ENCODE data around the gene PGM3. TPM values are rescaled to one million over a fixed set of nuclear protein-coding genes. Genes with fewer than 3 reads are reported as not detected.

Gene PGM3
- total RNA-seq, 1 donor from 2014 or later, result 59.6 TPM

- Mint-ChIP-seq H3K4me3 (ENCODE audit: unreplicated experiment) (no peak overlapping the region), H3K27me3 (ENCODE audit: unreplicated experiment) (no peaks in the 10 kb centered on the region), H3K9me3 (ENCODE audit: unreplicated experiment) (no peaks in the 10 kb centered on the region), H3K27ac (ENCODE audit: unreplicated experiment) (no peak overlapping the region), H3K4me1 (ENCODE audit: unreplicated experiment) (no peaks in the 10 kb centered on the region), H3K36me3 (ENCODE audit: low read depth, unreplicated experiment) (peaks cover 24% of the 10 kb centered on the region)
- DNase-seq (ENCODE audit: low spot score), result no peak
- TF ChIP-seq, protein P1, sequence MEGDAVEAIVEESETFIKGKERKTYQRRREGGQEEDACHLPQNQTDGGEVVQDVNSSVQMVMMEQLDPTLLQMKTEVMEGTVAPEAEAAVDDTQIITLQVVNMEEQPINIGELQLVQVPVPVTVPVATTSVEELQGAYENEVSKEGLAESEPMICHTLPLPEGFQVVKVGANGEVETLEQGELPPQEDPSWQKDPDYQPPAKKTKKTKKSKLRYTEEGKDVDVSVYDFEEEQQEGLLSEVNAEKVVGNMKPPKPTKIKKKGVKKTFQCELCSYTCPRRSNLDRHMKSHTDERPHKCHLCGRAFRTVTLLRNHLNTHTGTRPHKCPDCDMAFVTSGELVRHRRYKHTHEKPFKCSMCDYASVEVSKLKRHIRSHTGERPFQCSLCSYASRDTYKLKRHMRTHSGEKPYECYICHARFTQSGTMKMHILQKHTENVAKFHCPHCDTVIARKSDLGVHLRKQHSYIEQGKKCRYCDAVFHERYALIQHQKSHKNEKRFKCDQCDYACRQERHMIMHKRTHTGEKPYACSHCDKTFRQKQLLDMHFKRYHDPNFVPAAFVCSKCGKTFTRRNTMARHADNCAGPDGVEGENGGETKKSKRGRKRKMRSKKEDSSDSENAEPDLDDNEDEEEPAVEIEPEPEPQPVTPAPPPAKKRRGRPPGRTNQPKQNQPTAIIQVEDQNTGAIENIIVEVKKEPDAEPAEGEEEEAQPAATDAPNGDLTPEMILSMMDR (IDR thresholded peaks at IDR 0.05; ENCODE audit: unreplicated experiment), result no peak
Measured at GRCh38 chr6:83176246-83176645, 16.8 kb downstream of the PGM3 start.

DNA sequence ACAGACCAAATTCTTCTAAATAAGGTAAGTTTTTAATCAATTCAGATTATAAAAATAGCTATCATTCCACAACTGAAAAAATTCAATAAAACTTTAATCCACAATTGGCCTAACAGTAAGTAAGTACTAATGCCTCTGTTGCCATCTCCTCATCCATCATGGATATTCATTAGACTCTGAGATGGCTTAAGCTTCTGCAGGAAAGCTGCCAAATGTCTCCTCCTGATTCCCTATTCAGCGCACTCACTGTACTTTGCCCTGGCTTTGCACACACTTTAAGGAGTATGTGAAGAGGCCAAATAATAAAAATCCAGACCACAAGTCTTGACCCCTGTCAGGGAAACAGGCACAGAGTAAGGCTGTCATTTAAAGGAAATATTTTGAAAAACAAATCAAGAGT lies 23.6 kb downstream of the PGM3 start:
- peaks cover 16% of the 10 kb centered on the region for H3K36me3 Mint-ChIP-seq (ENCODE audit: low read depth, unreplicated experiment)
- H3K27ac Mint-ChIP-seq (ENCODE audit: unreplicated experiment), result no peak overlapping the region

DNA sequence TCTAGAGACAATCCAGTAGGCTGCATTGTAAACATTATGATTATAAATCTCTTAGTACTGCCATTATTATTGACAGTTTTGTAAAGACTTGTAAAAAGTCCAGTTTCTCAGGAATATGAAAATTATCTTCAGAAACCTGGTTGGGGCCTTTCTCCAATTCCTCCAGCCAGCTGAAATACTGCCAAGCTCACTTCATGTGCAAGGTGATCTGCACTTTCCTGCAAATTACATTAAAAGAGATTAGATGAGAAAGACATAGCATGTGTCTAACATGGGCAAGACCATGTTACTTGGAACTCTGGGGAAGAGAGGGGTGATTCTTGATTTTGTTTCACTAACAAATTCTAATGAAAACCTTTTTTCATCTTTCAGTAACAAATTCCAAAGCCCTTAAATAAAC lies 24.0 kb downstream of the PGM3 start:
- Mint-ChIP-seq H3K27me3 (ENCODE audit: unreplicated experiment) (no peaks in the 10 kb centered on the region), H3K9me3 (ENCODE audit: unreplicated experiment) (no peaks in the 10 kb centered on the region), H3K36me3 (ENCODE audit: low read depth, unreplicated experiment) (peaks cover 12% of the 10 kb centered on the region), H3K4me3 (ENCODE audit: unreplicated experiment) (no peak overlapping the region), H3K4me1 (ENCODE audit: unreplicated experiment) (no peaks in the 10 kb centered on the region), H3K27ac (ENCODE audit: unreplicated experiment) (no peak overlapping the region)
- DNase-seq (ENCODE audit: low spot score), result no peak
- TF ChIP-seq, protein P1 (IDR thresholded peaks at IDR 0.05; ENCODE audit: unreplicated experiment), result no peak

More for the DNA sequence above, 23.6 kb downstream of the PGM3 start:
- H3K4me3 Mint-ChIP-seq (ENCODE audit: unreplicated experiment), result no peak overlapping the region
- no peaks in the 10 kb centered on the region for H3K27me3 Mint-ChIP-seq (ENCODE audit: unreplicated experiment)
- TF ChIP-seq, protein P1 (IDR thresholded peaks at IDR 0.05; ENCODE audit: unreplicated experiment), result no peak
- DNase-seq (ENCODE audit: low spot score), result no peak
- no peaks in the 10 kb centered on the region for H3K9me3 Mint-ChIP-seq (ENCODE audit: unreplicated experiment)
- no peaks in the 10 kb centered on the region for H3K4me1 Mint-ChIP-seq (ENCODE audit: unreplicated experiment)

DNA sequence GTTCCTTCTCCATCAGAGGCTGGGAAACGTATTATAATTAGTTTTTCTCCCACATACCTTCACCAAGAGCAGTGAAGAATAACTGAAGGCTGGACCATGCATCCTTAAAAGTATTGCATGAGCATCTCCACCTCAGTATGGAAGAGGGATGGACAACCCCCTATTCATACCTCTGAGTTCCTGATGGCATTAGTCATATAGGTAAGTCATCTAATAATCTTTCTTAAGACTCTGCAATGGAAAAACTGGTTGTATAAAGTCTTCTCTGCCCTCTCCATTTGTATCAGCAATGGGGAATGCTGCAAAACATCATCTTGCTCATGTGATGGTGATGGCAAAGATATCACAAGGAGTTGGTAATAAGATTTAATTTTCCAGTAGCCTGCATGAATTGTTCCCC lies 24.5 kb downstream of the PGM3 start:
- Mint-ChIP-seq H3K4me3 (ENCODE audit: unreplicated experiment) (no peak overlapping the region), H3K4me1 (ENCODE audit: unreplicated experiment) (no peaks in the 10 kb centered on the region), H3K36me3 (ENCODE audit: low read depth, unreplicated experiment) (peaks cover 11% of the 10 kb centered on the region), H3K9me3 (ENCODE audit: unreplicated experiment) (no peaks in the 10 kb centered on the region), H3K27me3 (ENCODE audit: unreplicated experiment) (no peaks in the 10 kb centered on the region), H3K27ac (ENCODE audit: unreplicated experiment) (no peak overlapping the region)
- TF ChIP-seq, protein P1 (IDR thresholded peaks at IDR 0.05; ENCODE audit: unreplicated experiment), result no peak
- no peak for DNase-seq (ENCODE audit: low spot score)

- Mint-ChIP-seq H3K27me3 (ENCODE audit: unreplicated experiment) (no peaks in the 10 kb centered on the region), H3K9me3 (ENCODE audit: unreplicated experiment) (no peaks in the 10 kb centered on the region), H3K27ac (ENCODE audit: unreplicated experiment) (no peak overlapping the region), H3K4me1 (ENCODE audit: unreplicated experiment) (no peaks in the 10 kb centered on the region), H3K4me3 (ENCODE audit: unreplicated experiment) (no peak overlapping the region), H3K36me3 (ENCODE audit: low read depth, unreplicated experiment) (peaks cover 11% of the 10 kb centered on the region)
- TF ChIP-seq, protein P1 (IDR thresholded peaks at IDR 0.05; ENCODE audit: unreplicated experiment), result no peak
- DNase-seq (ENCODE audit: low spot score), result no peak
Measured at GRCh38 chr6:83167726-83168278, 25.3 kb downstream of the PGM3 start.
